GM12891 (cell line): Measurements from ENCODE around the gene TRIM34.

Experiments
- PAX5 ChIP-seq: IDR thresholded peaks from 2 replicates; pipeline ENCODE4 v1.6.1; 2011; ENCODE audit warnings: low read length, moderate library complexity, mild to moderate bottlenecking; ENCODE audit not compliant: insufficient read depth, severe bottlenecking
- POLR2A ChIP-seq: IDR thresholded peaks from 2 replicates; pipeline ENCODE4 v1.6.1; 2011; ENCODE audit warnings: low read depth, low read length, control low read depth
- POLR2AphosphoS5 ChIP-seq: IDR thresholded peaks from 2 replicates; pipeline ENCODE4 v1.6.1; 2011; ENCODE audit warnings: low read depth, low read length, control low read depth
- SPI1 ChIP-seq: IDR thresholded peaks from 2 replicates; pipeline ENCODE4 v1.6.1; 2011; ENCODE audit warnings: low read depth, low read length, control low read depth
- TAF1 ChIP-seq: IDR thresholded peaks from 2 replicates; pipeline ENCODE4 v1.6.1; 2011; ENCODE audit warnings: low read depth, low read length, control low read depth

DNA sequence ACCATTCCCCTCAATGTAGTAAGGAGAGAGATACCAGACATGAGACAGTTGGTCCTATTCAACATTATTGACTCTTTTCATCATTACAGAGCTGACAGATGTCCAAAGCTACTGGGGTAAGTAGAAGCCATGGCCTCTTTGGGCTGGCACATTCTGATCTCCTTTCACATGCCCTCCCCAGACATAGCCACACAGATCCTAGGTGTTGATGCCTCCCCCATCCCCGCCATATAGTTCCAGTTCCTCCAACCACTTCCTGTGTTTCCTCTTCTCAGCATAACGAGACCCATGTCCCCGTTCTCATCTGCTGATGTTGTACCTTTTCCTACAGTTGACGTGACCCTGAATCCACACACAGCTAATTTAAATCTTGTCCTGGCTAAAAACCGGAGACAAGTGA, 14.4 kb upstream of the TRIM34 start:
- TF ChIP-seq POLR2AphosphoS5: no peak
- TF ChIP-seq POLR2A: no peak
- TF ChIP-seq SPI1: peak; percentile 43; the same call in 1 of the 2 replicates
- no peak for TF ChIP-seq TAF1
- TF ChIP-seq PAX5: no peak
